Vagina (tissue), 2 donors: ENCODE measurements around the gene LIN7C.

Source experiments
- CTCF ChIP-seq, 3 experiments: fragments of 450-650 bp in 2 of 3; fragments of 200-600 bp in 1 of 3; sonication (generic) in 1 of 3; IDR thresholded peaks; one replicate each; pipeline ENCODE4 v1.5.1; 2017 to 2019; ENCODE audit warnings: antibody characterized with exemption in 3 of 3, mild to moderate bottlenecking in 2 of 3, moderate library complexity in 2 of 3
- POLR2A ChIP-seq, 2 donors: fragments of 450-650 bp; IDR thresholded peaks; one replicate each; pipeline ENCODE4 v1.6.1; 2017; ENCODE audit warnings: antibody characterized with exemption in 2 of 2, mild to moderate bottlenecking in 2 of 2, moderate library complexity in 2 of 2
- POLR2AphosphoS5 ChIP-seq, 2 donors: sonication (generic); formaldehyde crosslinking; IDR thresholded peaks; one replicate each; pipeline ENCODE4 v1.9.0; 2017; ENCODE audit warnings: antibody characterized with exemption in 2 of 2, mild to moderate bottlenecking in 2 of 2, low read depth in 1 of 2; ENCODE audit not compliant: insufficient read depth in 1 of 2

- no peak for TF ChIP-seq CTCF (IDR thresholded peaks at IDR 0.05)
- TF ChIP-seq POLR2A (IDR thresholded peaks at IDR 0.05): no peak
- no peak for TF ChIP-seq POLR2AphosphoS5 (IDR thresholded peaks at IDR 0.05; ENCODE audit: insufficient read depth in 1 of 2, low read depth in 1 of 2)
These were observed 26.2 kb upstream of the LIN7C start for GRCh38 chr11:27532652-27533325.
